Stimulated activated naive CD8-positive, alpha-beta T cell treated with anti-CD3 and anti-CD28 coated beads, Interleukin-15, Interleukin-2, amounts not matched to agents 100 U/mL and 50 U/mL, for 24 hours (primary cell): Measurements from ENCODE around the gene CTNNB1.
"Not testable (repeated sequence)": the region's sequence is repeated elsewhere in the genome, so short reads cannot be mapped to it uniquely, and the experiment has no call there.

Experiments used
- ATAC-seq: fragments of 150-1000 bp; cut with Tn5 transposase; one replicate; pipeline ENCODE4 v1.10.0; 2021
- DNase-seq: peaks from one replicate; pipeline ENCODE4 v3.0.0; 2021

The CTNNB1 gene

DNA sequence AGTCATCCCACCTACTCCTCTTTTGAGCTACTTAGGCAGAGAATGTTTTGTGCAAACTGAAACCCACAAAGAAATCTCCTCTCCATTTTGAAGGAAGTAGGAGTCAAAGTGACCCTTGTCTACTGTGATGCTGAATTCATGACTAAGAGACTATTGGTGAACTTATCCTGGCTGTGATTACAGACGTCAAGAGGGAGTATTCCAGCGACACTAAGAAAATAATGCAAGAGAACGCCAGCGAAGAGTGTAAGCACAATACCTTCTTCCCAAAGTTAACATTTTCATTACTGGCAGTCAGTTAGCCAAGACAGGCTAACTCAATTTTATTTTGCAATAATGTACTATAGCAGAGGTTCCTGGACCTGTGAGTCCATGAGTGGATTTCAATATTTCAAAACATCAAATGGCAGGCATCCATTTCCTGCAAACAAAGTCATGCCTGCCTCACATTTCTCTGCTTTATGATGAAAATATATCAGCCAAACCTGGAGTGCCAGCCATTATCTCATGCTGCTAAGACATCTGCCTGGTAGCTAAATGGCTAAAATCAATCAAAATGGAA is 59.0 kb downstream of the CTNNB1 start:
- DNase-seq: no peak
- no peak for ATAC-seq

DNA sequence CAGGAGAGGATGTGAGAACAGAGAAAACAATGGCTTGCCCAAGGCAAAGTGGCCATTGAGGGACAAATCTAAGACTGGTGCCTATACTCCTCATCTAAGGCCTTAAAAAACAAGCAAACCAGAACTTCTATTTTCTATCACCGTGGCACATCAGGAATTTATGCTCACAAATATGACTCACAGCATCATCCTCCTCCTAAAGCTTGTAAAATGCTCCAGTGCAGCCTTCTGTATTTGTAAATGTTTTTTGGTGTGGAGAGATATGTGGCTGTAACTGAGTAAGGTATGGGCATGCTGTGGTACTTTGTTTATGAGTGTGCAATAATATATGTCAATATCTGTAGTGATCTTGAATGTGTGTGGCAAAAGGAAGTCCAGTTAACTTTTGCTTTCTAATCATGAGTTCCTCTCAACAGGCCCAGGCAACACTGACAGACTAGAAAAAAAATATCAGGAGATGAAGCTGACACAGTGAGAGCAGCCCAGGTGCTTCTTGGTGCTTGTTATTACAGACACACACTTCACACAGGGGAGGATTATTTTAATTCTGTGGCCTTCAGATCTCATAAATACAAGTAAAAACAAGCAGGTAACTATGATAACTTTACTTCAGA is 60.3 kb downstream of the CTNNB1 start:
- no peak for ATAC-seq
- DNase-seq: no peak

DNA sequence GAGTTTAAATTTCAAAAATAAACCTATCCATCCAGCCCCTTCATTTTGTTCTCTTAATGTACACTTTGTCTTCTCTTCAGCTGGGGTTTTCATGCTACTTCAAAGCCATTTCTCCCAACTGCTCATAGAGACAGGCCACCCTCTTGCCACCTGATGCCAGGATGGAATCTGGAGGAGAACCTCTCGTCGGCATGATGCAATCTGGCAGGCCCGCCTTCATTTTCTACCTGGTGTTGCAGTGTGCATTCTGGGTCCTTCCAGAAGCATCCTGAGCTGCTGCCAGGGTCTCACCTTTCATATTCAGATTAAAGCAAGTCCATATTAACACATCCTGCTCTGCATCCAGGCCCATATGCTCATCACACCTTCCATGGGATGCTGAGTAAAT is 60.8 kb downstream of the CTNNB1 start:
- DNase-seq: no peak
- ATAC-seq: no peak

DNA sequence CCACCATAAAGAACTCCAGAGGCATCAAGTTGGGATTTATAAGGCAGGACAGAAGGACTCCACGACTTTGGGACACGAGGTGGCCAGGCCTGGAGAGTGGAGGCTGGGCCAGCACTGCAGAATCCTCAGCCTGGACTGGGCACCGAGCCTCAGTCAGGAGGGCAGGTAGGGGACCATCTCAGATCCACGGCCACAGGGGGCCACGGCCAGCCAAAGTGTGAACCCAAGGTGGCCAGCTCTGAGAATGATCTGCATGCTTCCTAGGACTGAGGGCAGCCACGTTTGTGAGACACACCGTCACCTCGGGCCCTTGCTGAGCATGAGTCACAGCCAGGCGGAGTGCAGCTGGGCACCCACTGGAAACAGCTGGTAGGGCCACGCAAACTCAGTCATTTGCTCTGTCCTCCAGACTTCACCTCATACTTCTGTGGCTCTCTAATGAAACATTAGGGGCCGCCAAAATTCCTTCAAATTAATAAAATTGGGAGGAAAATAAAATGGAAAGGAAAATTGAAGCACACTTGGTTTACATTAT is 65.8 kb downstream of the CTNNB1 start:
- DNase-seq: no peak
- ATAC-seq: no peak

DNA sequence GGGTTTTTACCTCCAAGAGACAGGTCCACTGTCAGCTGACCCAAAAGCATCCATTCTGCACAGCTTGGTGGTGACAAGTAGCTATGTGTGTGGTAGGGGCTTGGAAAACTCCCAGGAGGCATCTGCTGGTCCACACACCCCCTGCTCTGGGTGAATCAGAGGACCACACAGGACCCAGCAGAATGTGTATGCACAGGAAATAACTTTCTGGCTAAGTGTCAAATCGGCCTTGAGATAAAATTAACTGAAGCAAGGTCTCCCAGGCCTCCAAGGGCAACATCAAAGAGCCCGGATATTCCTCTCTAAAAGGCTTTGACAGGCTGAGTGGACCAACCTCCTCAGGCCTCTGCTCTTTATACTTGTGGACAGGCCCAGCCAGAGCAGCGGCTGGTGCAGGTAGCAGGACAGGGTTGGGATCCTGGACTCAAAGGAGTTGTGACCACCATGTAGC is 66.5 kb downstream of the CTNNB1 start:
- no peak for DNase-seq
- ATAC-seq: no peak

DNA sequence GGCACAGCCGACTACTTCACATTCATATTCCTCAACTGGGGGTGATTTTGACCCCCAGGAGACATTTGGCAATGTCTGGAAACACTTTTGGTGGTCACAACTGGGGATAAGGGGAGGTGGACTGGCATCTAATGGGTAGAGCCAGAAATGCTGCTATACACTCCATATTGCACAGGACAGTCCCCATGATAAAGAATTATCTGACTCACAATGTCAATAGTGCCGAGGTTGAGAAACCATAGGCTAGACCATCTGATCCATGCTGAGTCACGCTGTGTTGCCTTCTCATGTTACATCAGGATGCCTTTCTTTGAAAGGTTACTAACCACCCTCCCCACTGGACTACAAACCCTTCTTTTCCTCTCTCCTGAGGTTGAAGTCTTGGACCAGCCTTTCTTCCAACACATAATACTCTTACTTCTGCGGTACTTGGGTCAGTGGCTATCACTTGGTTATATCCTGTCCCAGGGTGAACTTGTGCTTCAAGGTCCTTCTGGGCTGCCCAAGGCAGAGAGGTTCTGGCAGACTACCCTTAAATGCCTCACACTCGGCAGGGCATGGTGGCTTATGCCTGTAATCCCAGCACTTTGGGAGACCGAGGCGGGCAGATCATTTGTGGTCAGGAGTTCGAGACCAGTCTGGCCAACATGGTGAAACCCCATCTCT is 68.8 kb downstream of the CTNNB1 start:
- ATAC-seq (no peak), DNase-seq (no peak)

DNA sequence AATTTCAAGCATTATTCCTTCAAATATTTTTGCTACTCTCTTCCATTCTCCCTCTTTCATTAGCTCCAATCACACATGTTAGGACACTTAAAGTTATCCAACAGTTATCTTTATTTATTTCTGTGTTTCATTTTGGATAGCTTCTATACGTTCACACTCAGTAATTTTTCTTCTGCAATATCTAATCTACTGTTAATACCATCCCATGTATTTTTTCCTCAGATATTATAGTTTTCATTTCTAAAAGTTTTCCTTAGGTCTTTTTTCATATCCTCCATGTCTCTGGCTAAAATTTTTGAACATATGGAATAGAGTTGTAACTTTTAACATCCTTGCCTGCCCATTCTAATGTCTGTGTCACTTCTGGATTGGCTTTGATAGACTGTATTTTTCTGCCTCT is 73.4 kb downstream of the CTNNB1 start:
- DNase-seq (no peak), ATAC-seq (no peak)

DNA sequence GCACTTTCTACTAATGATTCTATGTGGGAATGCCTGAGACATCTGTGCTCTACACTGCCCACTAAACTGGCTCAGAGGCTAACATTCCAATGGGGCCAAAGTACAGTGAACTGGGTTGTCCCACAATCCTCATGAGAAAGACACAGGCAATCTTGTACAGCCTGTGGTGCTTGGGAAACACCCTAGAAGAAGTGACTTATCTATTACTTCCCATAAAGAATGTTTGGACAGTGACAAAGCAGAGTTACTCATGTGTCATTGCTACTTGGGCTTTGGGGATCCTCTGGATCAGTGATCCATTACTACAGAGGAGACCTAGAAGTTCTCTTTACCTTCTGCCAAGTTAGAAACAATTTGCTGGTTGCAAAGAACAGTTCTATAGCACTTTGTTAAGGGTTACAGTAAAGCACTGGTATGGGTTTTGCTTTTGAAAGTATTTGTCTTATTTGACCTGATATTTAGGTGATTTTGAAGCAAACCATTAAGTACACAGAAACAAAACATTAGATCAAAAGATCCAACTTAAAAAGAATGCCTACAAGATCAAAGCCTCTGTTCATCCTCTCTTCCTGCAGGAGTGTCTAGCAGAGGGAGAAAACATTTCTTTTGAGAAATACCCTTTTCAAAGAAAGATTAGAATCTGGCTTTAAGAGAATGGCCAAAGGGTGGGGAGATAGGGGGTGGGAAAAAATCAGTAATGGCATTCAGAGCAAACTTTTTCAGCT is 75.8 kb downstream of the CTNNB1 start:
- no peak for DNase-seq
- ATAC-seq: no peak

DNA sequence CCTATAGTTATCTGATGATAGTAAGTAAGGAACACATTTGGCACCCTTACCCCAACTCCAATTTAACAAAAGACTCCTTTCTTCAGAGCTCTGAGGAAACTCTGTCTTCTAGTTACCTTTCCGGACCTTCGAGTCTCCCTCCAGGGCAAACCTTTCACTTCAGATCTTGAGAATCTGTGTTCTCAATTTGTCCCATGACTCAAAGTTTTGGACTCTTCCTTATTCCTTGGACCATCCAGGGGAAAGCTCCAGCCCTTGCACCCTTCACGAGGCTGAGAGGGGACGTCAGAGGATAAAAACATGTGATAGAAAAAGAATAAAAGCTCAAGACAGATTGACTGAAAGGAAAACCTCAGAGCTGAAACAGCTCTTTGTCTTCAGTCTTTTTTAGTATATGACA is 76.9 kb downstream of the CTNNB1 start:
- no peak for ATAC-seq
- DNase-seq: no peak

DNA sequence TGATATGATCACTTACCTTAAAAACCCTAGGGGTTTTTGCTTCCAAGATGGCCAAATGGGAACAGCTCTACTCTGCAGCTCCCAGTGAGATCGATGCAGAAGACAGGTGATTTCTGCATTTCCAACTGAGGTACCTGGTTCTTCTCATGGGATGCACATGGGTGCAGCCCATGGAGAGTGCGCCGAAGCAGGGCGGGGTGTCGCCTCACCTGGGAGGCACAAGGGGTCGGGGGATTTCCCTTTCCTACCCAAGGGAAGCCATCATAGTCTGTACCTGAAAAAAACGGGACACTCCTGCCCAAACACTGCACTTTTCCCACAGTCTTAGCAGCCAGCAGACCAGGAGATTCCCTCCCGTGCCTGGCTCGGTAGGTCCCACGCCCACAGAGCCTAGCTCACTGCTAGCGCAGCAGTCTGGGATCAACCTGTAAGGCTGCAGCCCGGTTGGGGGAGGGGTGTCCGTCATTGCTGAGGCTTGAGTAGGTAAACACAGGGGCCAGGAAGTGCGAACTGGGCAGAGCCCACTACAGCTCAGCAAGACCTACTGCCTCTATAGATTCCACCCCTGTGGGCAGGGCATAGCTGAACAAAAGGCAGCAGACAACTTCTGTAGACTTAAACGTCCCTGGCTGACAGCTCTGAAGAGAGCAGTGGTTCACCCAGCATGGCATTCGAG is 78.6 kb downstream of the CTNNB1 start:
- no peak for DNase-seq
- ATAC-seq: no peak

DNA sequence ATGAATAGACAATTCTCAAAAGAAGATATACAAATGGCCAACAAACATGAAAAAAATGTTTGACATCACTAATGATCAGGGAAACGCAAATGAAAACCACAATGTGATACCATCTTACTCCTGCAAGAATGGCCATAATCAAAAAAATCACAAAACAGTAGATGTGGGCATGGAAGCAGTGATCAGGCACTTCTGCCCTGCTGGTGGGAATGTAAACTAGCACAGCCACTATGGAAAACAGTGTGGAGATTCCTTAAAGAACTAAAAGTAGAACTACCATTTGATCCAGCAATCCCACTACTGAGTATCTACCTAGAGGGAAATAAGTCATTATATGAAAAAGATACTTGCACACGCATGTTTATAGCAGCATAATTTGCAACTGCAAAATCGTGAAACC is 85.6 kb downstream of the CTNNB1 start:
- not testable (repeated sequence) for ATAC-seq, DNase-seq

DNA sequence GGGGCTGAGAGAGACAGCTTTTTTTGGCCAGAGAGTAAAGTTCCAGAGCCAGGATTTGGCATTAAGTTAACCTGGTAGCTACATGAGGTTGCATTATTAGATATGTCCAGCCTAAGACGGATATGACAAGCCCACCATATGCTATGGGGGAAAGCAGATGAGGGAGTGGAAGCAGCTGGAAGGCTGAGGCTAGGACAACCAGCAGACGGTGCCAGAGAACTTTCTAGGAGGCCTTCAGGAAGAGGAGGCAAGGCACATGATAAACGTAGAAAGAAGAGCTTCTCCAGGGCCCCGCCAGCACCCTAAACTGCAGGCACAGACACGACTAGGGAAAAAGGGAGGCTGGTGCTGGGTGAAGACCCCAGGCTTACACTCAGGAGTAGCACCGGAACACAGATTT is 87.0 kb downstream of the CTNNB1 start:
- ATAC-seq (no peak), DNase-seq (no peak)

DNA sequence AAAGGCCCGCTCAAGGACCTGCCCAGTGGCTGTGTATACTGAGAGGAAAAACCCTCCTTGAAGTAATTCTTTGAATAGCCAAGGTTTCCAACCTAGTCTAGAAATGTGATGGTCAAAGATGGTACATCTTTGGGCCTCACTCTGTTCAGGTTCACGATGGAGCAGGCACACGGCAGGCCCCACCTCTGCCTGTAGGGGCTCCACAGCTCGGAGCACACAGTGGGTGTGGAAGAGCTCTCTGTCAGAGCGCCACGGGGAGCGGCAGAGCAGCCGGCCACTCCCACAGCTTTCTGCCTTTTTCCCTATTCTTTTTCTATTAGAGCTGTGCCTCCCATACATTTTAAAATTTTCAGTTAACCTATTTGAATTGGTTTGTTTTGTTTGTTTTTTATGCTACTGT is 89.5 kb downstream of the CTNNB1 start:
- DNase-seq (no peak), ATAC-seq (no peak)
